ENCODE measurements around the gene H6PD. TPM values are rescaled to one million over a fixed set of nuclear protein-coding genes. Genes with fewer than 3 reads are reported as not detected.

H6PD gene
- total and polyA plus RNA-seq, 8 donors, result 3.2 to 54.3 (median 22.7) TPM

GRCh38 chr1:9317591-9318417, 83.2 kb downstream of the H6PD start:
- intact Hi-C loops (cut with DNase I; ENCODE audit: low total_unique reads), result no loop called here
- Histone ChIP-seq H3K4me1 (peaks cover 32 to 97% (median 67%) of the 10 kb centered on the region in 4 donors), H3K9me3 (no peaks in the 10 kb centered on the region), H3K4me3 (peak overlapping the region in 1 of 4 donors; percentile 16), H3K27ac (peak overlapping the region; percentile 44 to 80 (median 60)), H3K36me3 (peaks cover 0 to 11% (median 0%) of the 10 kb centered on the region in 4 donors), H3K27me3 (no peaks in the 10 kb centered on the region)
- peak in 1 of 2 donors; percentile 76 for DNase-seq
- TF ChIP-seq POLR2AphosphoS5 (IDR thresholded peaks at IDR 0.05) (peak in 1 of 3 donors; percentile 58), CTCF (IDR thresholded peaks at IDR 0.05) (no peak), EP300 (IDR thresholded peaks at IDR 0.05) (peak; percentile 44), POLR2A (IDR thresholded peaks at IDR 0.05) (no peak)
- WGBS, 5 donors, result 47 to 67% (median 62%) methylated on average over 26 to 28 of the region's 28 CpGs

- TF ChIP-seq CTCF (IDR thresholded peaks at IDR 0.05) (no peak), POLR2A (IDR thresholded peaks at IDR 0.05) (no peak), EP300 (IDR thresholded peaks at IDR 0.05) (no peak), POLR2AphosphoS5 (IDR thresholded peaks at IDR 0.05) (no peak)
- Histone ChIP-seq H3K36me3 (peaks cover 0 to 11% (median 0%) of the 10 kb centered on the region in 4 donors), H3K4me3 (no peak overlapping the region), H3K4me1 (peaks cover 36 to 97% (median 67%) of the 10 kb centered on the region in 4 donors), H3K9me3 (no peaks in the 10 kb centered on the region), H3K27me3 (no peaks in the 10 kb centered on the region), H3K27ac (peak overlapping the region in 2 of 5 donors; percentile 78 to 80)
- no peak for DNase-seq
- intact Hi-C loops (cut with DNase I; ENCODE audit: low total_unique reads), result no loop called here
- 79 to 91% (median 89%) methylated on average over 18 to 20 of the region's 20 CpGs for WGBS, 5 donors
These were observed 84.7 kb downstream of the H6PD start for GRCh38 chr1:9319208-9319788.

GRCh38 chr1:9319789-9320519, 85.4 kb downstream of the H6PD start:
- Histone ChIP-seq H3K9me3 (no peaks in the 10 kb centered on the region), H3K4me3 (no peak overlapping the region), H3K4me1 (peaks cover 35 to 97% (median 70%) of the 10 kb centered on the region in 4 donors), H3K27ac (peak overlapping the region; percentile 18 to 80 (median 64)), H3K36me3 (peaks cover 0 to 11% (median 0%) of the 10 kb centered on the region in 4 donors), H3K27me3 (no peaks in the 10 kb centered on the region)
- 63 to 76% (median 70%) methylated on average over 17 to 21 of the region's 21 CpGs for WGBS, 5 donors
- TF ChIP-seq POLR2A (IDR thresholded peaks at IDR 0.05) (no peak), EP300 (IDR thresholded peaks at IDR 0.05) (no peak), CTCF (IDR thresholded peaks at IDR 0.05) (no peak), POLR2AphosphoS5 (IDR thresholded peaks at IDR 0.05) (no peak)
- intact Hi-C loops (cut with DNase I; ENCODE audit: low total_unique reads), result no loop called here
- peak in 1 of 2 donors; percentile 39 for DNase-seq

Other genes with a start within 250 kb of the H6PD start
- not detected for gene SLC2A7, start 208.4 kb upstream of the H6PD start, total RNA-seq
- gene SLC2A7, start 208.4 kb upstream of the H6PD start, polyA plus RNA-seq, result not detected
- gene SLC2A5, start 165.1 kb upstream of the H6PD start, total RNA-seq, result 1 to 10 TPM in 3 of 5 donors, not detected in 2; 2.0 to 6.4 (median 2.7) TPM
- gene SLC2A5, start 165.1 kb upstream of the H6PD start, polyA plus RNA-seq, result 1 to 10 TPM in 1 of 3 donors, under 1 TPM in 1, not detected in 1; 0.19 to 3.1 TPM
- 10 to 100 TPM in 1 of 5 donors, 1 to 10 TPM in 4; 3.1 to 16.5 (median 7.0) TPM for gene GPR157, start 105.7 kb upstream of the H6PD start, total RNA-seq
- gene GPR157, start 105.7 kb upstream of the H6PD start, polyA plus RNA-seq, result 1 to 10 TPM in 2 of 3 donors, under 1 TPM in 1; 0.15 to 3.7 (median 1.1) TPM
- gene SPSB1, start 58.1 kb downstream of the H6PD start, total RNA-seq, result 10 to 100 TPM in 4 of 5 donors, 1 to 10 TPM in 1; 2.3 to 28.7 (median 15.1) TPM
- 10 to 100 TPM in 2 of 3 donors, 1 to 10 TPM in 1; 9.4 to 26.3 (median 14.7) TPM for gene SPSB1, start 58.1 kb downstream of the H6PD start, polyA plus RNA-seq

Data from stomach (tissue), 9 donors.